ENCODE data around the gene WDR90.

Gene WDR90

GRCh38 chr16:649631-650030 is 466 bp downstream of the WDR90 start:
- no peak for DNase-seq (ENCODE audit: extremely low spot score)
- no peak for TF ChIP-seq CTCF (IDR thresholded peaks at IDR 0.05; ENCODE audit: control extremely low read depth, extremely low read depth, low read depth, missing control alignments)
- ChIA-PET POLR2A (interaction anchor here (0.8 to 0.9 kb wide), 2 partner anchors 15 to 79 kb away, joined by 3 to 4 read pairs; no protein-coding TSS in a partner anchor), CTCF (interaction anchor here (1.5 to 8.2 kb wide), 5 partner anchors 13 to 32 kb away, joined by 3 to 57 read pairs (median 8); partner anchors contain the start of genes METTL26, RHOT2 and STUB1)

GRCh38 chr16:651844-652243 is 2.7 kb downstream of the WDR90 start:
- ChIA-PET POLR2A (no interaction called here), CTCF (interaction anchor here (1.0 to 8.2 kb wide), 3 partner anchors 8 to 268 kb away, joined by 3 to 57 read pairs (median 3); no protein-coding TSS in a partner anchor)
- no peak for TF ChIP-seq CTCF (IDR thresholded peaks at IDR 0.05; ENCODE audit: control extremely low read depth, extremely low read depth, low read depth, missing control alignments)
- no peak for DNase-seq (ENCODE audit: extremely low spot score)

GRCh38 chr16:652454-653305 is 3.5 kb downstream of the WDR90 start:
- DNase-seq (ENCODE audit: extremely low spot score), result no peak
- ChIA-PET POLR2A (no interaction called here), CTCF (interaction anchor here (1.0 to 8.2 kb wide), 3 partner anchors 9 to 269 kb away, joined by 3 to 57 read pairs (median 3); no protein-coding TSS in a partner anchor)
- TF ChIP-seq CTCF (IDR thresholded peaks at IDR 0.05; ENCODE audit: control extremely low read depth, extremely low read depth, low read depth, missing control alignments), result no peak

- no peak for TF ChIP-seq CTCF (IDR thresholded peaks at IDR 0.05; ENCODE audit: control extremely low read depth, extremely low read depth, low read depth, missing control alignments)
- ChIA-PET CTCF (interaction anchor here (0.8 to 8.2 kb wide), 2 partner anchors 8 to 13 kb away, joined by 3 to 57 read pairs; no protein-coding TSS in a partner anchor), POLR2A (no interaction called here)
- DNase-seq (ENCODE audit: extremely low spot score), result no peak
Observed at GRCh38 chr16:654034-654433, 4.9 kb downstream of the WDR90 start.

- no peak for DNase-seq (ENCODE audit: extremely low spot score)
- ChIA-PET POLR2A (no interaction called here), CTCF (interaction anchor here (1.1 to 1.2 kb wide), 2 partner anchors 10 kb away, joined by 3 to 6 read pairs; no protein-coding TSS in a partner anchor)
- no peak for TF ChIP-seq CTCF (IDR thresholded peaks at IDR 0.05; ENCODE audit: control extremely low read depth, extremely low read depth, low read depth, missing control alignments)
Observed at GRCh38 chr16:657487-657886, 8.3 kb downstream of the WDR90 start.

GRCh38 chr16:658679-659571 is 9.8 kb downstream of the WDR90 start:
- no peak for DNase-seq (ENCODE audit: extremely low spot score)
- CTCF ChIA-PET, result interaction anchor here (0.8 to 7.3 kb wide), 4 partner anchors 8 to 23 kb away, joined by 3 to 57 read pairs (median 8); partner anchors contain the start of genes RHBDL1, RHOT2, STUB1 and WDR90
- POLR2A ChIA-PET, result no interaction called here
- TF ChIP-seq CTCF (IDR thresholded peaks at IDR 0.05; ENCODE audit: control extremely low read depth, extremely low read depth, low read depth, missing control alignments), result no peak
